ENCODE results near the gene SIGMAR1.

DNA sequence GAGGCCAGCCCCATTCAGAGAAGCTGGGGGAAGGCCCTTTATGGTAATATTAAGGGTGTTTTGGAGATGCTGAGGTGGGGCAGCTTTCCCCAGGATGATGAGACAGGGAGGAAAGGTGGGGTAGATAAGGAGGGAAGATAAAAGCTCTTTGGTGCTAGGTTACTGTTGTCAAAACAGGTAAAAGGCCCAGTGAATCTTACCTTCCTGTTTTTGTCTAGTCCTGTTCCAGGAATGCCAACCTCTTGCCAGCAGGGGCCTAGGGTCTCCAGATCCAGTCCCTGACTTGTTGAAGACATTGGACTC, 25.7 kb upstream of the SIGMAR1 start:
- TF ChIP-seq CTCF (IDR thresholded peaks at IDR 0.05) (no peak), ZFX (IDR thresholded peaks at IDR 0.05; ENCODE audit: borderline replicate concordance) (no peak)
